Measurements from ENCODE around the gene TFRC. TPM values are rescaled to one million over a fixed set of nuclear protein-coding genes. Genes with fewer than 3 reads are reported as not detected.
"Not testable (repeated sequence)": the region's sequence is repeated elsewhere in the genome, so short reads cannot be mapped to it uniquely, and the experiment has no call there.

Gene TFRC
- total RNA-seq, 1 donor from 2014 or later = 106 TPM

- DNase-seq (ENCODE audit: low read depth) = no peak
- FAIRE-seq = no peak
- TF ChIP-seq, protein P1, sequence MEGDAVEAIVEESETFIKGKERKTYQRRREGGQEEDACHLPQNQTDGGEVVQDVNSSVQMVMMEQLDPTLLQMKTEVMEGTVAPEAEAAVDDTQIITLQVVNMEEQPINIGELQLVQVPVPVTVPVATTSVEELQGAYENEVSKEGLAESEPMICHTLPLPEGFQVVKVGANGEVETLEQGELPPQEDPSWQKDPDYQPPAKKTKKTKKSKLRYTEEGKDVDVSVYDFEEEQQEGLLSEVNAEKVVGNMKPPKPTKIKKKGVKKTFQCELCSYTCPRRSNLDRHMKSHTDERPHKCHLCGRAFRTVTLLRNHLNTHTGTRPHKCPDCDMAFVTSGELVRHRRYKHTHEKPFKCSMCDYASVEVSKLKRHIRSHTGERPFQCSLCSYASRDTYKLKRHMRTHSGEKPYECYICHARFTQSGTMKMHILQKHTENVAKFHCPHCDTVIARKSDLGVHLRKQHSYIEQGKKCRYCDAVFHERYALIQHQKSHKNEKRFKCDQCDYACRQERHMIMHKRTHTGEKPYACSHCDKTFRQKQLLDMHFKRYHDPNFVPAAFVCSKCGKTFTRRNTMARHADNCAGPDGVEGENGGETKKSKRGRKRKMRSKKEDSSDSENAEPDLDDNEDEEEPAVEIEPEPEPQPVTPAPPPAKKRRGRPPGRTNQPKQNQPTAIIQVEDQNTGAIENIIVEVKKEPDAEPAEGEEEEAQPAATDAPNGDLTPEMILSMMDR (IDR thresholded peaks at IDR 0.05; ENCODE audit: insufficient read depth, low read length, severe bottlenecking) = no peak
- Histone ChIP-seq H3K27me3 (ENCODE audit: control insufficient read depth, insufficient read depth, low read length) (no peaks in the 10 kb centered on the region), H3K36me3 (ENCODE audit: control insufficient read depth, insufficient read depth, low read length) (peaks cover 26% of the 10 kb centered on the region), H3K4me3 (ENCODE audit: low read depth, low read length) (no peak overlapping the region)
These were observed 6.9 kb downstream of the TFRC start for GRCh38 chr3:196075013-196075412.

- FAIRE-seq = no peak
- TF ChIP-seq, protein P1 (IDR thresholded peaks at IDR 0.05; ENCODE audit: insufficient read depth, low read length, severe bottlenecking) = peak; percentile 69
- DNase-seq (ENCODE audit: low read depth) = peak; percentile 63
These were observed 8.6 kb downstream of the TFRC start for GRCh38 chr3:196073255-196073753.

GRCh38 chr3:196072313-196072712, 9.6 kb downstream of the TFRC start:
- no peak for FAIRE-seq
- TF ChIP-seq, protein P1 (IDR thresholded peaks at IDR 0.05; ENCODE audit: insufficient read depth, low read length, severe bottlenecking) = no peak
- Histone ChIP-seq H3K4me3 (ENCODE audit: low read depth, low read length) (no peak overlapping the region), H3K36me3 (ENCODE audit: control insufficient read depth, insufficient read depth, low read length) (peaks cover 32% of the 10 kb centered on the region), H3K27me3 (ENCODE audit: control insufficient read depth, insufficient read depth, low read length) (no peaks in the 10 kb centered on the region)
- no peak for DNase-seq (ENCODE audit: low read depth)

More at GRCh38 chr3:196073255-196073753, 8.6 kb downstream of the TFRC start:
- Histone ChIP-seq H3K36me3 (ENCODE audit: control insufficient read depth, insufficient read depth, low read length) (peaks cover 30% of the 10 kb centered on the region), H3K27me3 (ENCODE audit: control insufficient read depth, insufficient read depth, low read length) (no peaks in the 10 kb centered on the region), H3K4me3 (ENCODE audit: low read depth, low read length) (no peak overlapping the region)

- peaks cover 34% of the 10 kb centered on the region for H3K36me3 ChIP-seq (ENCODE audit: control insufficient read depth, insufficient read depth, low read length)
- DNase-seq (ENCODE audit: low read depth); FAIRE-seq; H3K27me3 ChIP-seq (ENCODE audit: control insufficient read depth, insufficient read depth, low read length); H3K4me3 ChIP-seq (ENCODE audit: low read depth, low read length): not testable (repeated sequence)
These were observed 13.1 kb downstream of the TFRC start for GRCh38 chr3:196068812-196069211.

GRCh38 chr3:196067439-196067838, 14.5 kb downstream of the TFRC start:
- Histone ChIP-seq H3K36me3 (ENCODE audit: control insufficient read depth, insufficient read depth, low read length) (peaks cover 35% of the 10 kb centered on the region), H3K4me3 (ENCODE audit: low read depth, low read length) (no peak overlapping the region), H3K27me3 (ENCODE audit: control insufficient read depth, insufficient read depth, low read length) (no peaks in the 10 kb centered on the region)
- TF ChIP-seq, protein P1 (IDR thresholded peaks at IDR 0.05; ENCODE audit: insufficient read depth, low read length, severe bottlenecking) = no peak
- DNase-seq (ENCODE audit: low read depth) (no peak), FAIRE-seq (peak; percentile 7)

DNA sequence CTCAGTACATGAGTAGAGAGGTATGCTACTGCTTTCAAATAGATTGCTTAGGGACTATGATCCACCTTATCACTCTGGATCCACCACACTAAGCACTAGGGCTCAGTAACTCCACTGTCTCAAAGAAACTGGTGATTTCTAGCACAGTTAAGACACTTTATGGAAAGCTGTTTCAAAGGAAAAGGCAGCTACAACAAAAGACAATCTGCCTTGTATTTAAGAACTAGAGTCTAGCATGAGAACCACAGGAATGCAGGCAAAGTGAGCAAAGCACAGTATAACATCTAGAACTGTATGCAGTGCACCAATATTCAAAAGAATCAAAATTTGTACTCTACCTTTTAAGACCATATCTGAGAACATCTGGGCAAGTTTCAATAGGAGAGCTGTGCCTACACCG, 17.9 kb downstream of the TFRC start:
- FAIRE-seq (no peak), DNase-seq (ENCODE audit: low read depth) (no peak)
- no peak overlapping the region for H3K4me3 ChIP-seq (ENCODE audit: low read depth, low read length)
- TF ChIP-seq, protein P1 (IDR thresholded peaks at IDR 0.05; ENCODE audit: insufficient read depth, low read length, severe bottlenecking) = no peak
- H3K36me3 ChIP-seq (ENCODE audit: control insufficient read depth, insufficient read depth, low read length) = peaks cover 35% of the 10 kb centered on the region
- H3K27me3 ChIP-seq (ENCODE audit: control insufficient read depth, insufficient read depth, low read length) = no peaks in the 10 kb centered on the region
